Hepatocyte (in vitro differentiated cells): ENCODE results near the gene EGFL7. TPM values are rescaled to one million over a fixed set of nuclear protein-coding genes. Genes with fewer than 3 reads are reported as not detected.

Experiments used
- DNase-seq: peaks from one replicate; pipeline ENCODE4 v3.0.0-alpha.2; 2016; ENCODE audit warnings: low spot score
- H2AFZ ChIP-seq: fragments of 200-600 bp; sonication (generic); 2 replicates; pipeline ENCODE4 v1.6.0; 2016; ENCODE audit warnings: antibody characterized with exemption, mild to moderate bottlenecking
- H3K27ac ChIP-seq: fragments of 200-600 bp; sonication (generic); 2 replicates; pipeline ENCODE4 v1.5.1; 2016; ENCODE audit warnings: mild to moderate bottlenecking
- H3K27me3 ChIP-seq: fragments of 200-600 bp; sonication (generic); 2 replicates; pipeline ENCODE4 v1.6.1; 2016
- H3K36me3 ChIP-seq: fragments of 200-600 bp; sonication (generic); replicated peaks from 2 replicates; pipeline ENCODE4 v1.5.1; 2016; ENCODE audit warnings: low read depth; ENCODE audit not compliant: insufficient read depth
- H3K4me1 ChIP-seq: fragments of 200-600 bp; sonication (generic); 2 replicates; pipeline ENCODE4 v1.5.1; 2016; ENCODE audit warnings: mild to moderate bottlenecking, moderate library complexity; ENCODE audit not compliant: insufficient read depth
- H3K4me2 ChIP-seq: fragments of 200-600 bp; sonication (generic); 2 replicates; pipeline ENCODE4 v1.6.0; 2016
- H3K4me3 ChIP-seq: fragments of 200-600 bp; sonication (generic); 2 replicates; pipeline ENCODE4 v1.5.1; 2016; ENCODE audit warnings: mild to moderate bottlenecking
- H3K79me2 ChIP-seq: fragments of 200-600 bp; sonication (generic); 2 replicates; pipeline ENCODE4 v1.6.0; 2017; ENCODE audit warnings: mild to moderate bottlenecking
- H3K9me2 ChIP-seq: fragments of 200-600 bp; sonication (generic); replicated peaks from 2 replicates; pipeline ENCODE4 v1.6.0; 2017; ENCODE audit warnings: mild to moderate bottlenecking; ENCODE audit not compliant: insufficient read depth
- H3K9me3 ChIP-seq: fragments of 200-600 bp; sonication (generic); 2 replicates; pipeline ENCODE4 v1.5.1; 2016; ENCODE audit warnings: low read depth, mild to moderate bottlenecking
- H4K20me1 ChIP-seq: fragments of 200-600 bp; sonication (generic); 2 replicates; pipeline ENCODE4 v1.6.0; 2016; ENCODE audit warnings: mild to moderate bottlenecking; ENCODE audit not compliant: insufficient read depth, poor library complexity, severe bottlenecking
- EZH2 ChIP-seq: fragments of 200-600 bp; sonication (generic); IDR thresholded peaks from 2 replicates; pipeline ENCODE4 v1.6.1; 2016; ENCODE audit warnings: antibody characterized with exemption, mild to moderate bottlenecking, borderline replicate concordance
- EZH2phosphoT487 ChIP-seq: fragments of 200-600 bp; sonication (generic); IDR thresholded peaks from one replicate; pipeline ENCODE4 v1.6.1; 2018; ENCODE audit warnings: antibody characterized with exemption, mild to moderate bottlenecking, low read depth, moderate library complexity; ENCODE audit not compliant: unreplicated experiment, severe bottlenecking
- WGBS: methylation state at CpG from one replicate; pipeline ENCODE4 v1.1.6; 2016; ENCODE audit warnings: low lambda C conversion rate; ENCODE audit errors: missing lambda C conversion rate; 5-methylcytosine and 5-hydroxymethylcytosine counted together
- polyA plus RNA-seq: library from polyadenylated mRNA; unstranded; fragments of >200 nt; fragmentation: Nextera tagmentation; extraction: Ambion mirVana; gene quantifications from 2 replicates; pipeline ENCODE4 v1.2.1, GENCODE V29; 2016
- total RNA-seq: library from RNA; depleted of rRNA; stranded (reverse); fragments of >200 nt; gene quantifications from 2 replicates; pipeline ENCODE4 v1.2.3, GENCODE V29; 2014
- TF ChIP-seq, protein P1 (sequence below): fragments of 200-600 bp; sonication (generic); IDR thresholded peaks from 2 replicates; pipeline ENCODE4 v1.5.1; 2016; ENCODE audit warnings: antibody characterized with exemption, mild to moderate bottlenecking; ENCODE audit not compliant: poor library complexity

EGFL7 gene
- total and polyA plus RNA-seq, 2 experiments from 2014 or later: 50.0 to 82.5 TPM

DNA sequence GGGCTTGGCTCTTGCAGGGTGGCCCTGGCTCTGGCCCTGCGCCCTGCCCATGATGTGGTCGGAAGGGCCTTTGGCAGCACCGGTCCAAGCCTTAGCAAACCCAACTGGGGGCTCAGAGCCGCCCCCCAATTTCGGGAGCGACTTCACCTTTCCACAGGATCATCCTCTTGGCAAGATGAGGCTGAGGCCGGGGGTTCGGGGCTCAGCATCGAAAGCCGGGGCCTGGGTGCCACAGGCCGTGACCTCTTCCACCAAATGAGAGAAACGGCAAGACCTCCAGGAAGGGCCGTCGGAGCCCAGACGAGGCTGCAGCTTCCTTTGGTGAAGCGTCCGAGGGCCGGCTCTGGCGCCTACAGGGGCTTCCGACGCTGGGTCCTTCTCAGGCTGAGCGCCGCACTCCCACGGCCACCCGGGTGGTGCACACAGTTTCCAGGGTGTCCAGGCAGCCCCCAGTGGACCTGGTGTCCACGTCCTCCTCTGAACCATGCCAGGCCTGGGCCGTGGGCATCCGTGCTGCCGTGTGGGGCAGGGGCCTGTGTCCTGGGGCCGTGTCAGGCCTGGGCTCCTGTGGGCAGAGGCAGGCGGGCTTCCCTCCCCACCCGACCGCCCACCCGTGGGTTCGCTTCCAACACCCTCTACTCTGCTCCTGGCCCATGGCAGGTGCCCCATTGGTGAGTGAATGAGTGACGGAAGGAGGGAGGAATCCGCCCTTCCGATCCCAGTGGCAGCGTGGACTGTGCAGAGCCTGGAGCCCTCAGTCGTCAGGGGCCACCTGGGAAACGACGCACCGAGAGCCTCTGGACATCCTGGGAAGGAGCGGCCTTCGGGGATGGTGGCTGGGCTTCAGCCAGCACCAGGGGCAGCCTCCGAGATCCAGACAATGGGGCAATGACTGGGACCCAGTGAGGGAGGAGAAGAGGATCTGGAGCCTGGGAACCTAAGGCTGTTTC lies 29.7 kb downstream of the EGFL7 start:
- Histone ChIP-seq H3K9me3 (no peaks in the 10 kb centered on the region), H3K9me2 (no peaks in the 10 kb centered on the region), H3K36me3 (no peaks in the 10 kb centered on the region), H3K27me3 (no peaks in the 10 kb centered on the region), H3K4me3 (no peak overlapping the region), H4K20me1 (no peaks in the 10 kb centered on the region), H3K27ac (peak overlapping the region; percentile 98), H3K4me2 (peak overlapping the region; percentile 47), H2AFZ (no peak overlapping the region), H3K79me2 (no peaks in the 10 kb centered on the region), H3K4me1 (peaks cover 31% of the 10 kb centered on the region)
- TF ChIP-seq EZH2phosphoT487: no peak
- TF ChIP-seq EZH2: no peak
- TF ChIP-seq, protein P1, sequence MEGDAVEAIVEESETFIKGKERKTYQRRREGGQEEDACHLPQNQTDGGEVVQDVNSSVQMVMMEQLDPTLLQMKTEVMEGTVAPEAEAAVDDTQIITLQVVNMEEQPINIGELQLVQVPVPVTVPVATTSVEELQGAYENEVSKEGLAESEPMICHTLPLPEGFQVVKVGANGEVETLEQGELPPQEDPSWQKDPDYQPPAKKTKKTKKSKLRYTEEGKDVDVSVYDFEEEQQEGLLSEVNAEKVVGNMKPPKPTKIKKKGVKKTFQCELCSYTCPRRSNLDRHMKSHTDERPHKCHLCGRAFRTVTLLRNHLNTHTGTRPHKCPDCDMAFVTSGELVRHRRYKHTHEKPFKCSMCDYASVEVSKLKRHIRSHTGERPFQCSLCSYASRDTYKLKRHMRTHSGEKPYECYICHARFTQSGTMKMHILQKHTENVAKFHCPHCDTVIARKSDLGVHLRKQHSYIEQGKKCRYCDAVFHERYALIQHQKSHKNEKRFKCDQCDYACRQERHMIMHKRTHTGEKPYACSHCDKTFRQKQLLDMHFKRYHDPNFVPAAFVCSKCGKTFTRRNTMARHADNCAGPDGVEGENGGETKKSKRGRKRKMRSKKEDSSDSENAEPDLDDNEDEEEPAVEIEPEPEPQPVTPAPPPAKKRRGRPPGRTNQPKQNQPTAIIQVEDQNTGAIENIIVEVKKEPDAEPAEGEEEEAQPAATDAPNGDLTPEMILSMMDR: no peak
- 90% methylated on average over 46 of the region's 46 CpGs for WGBS
- DNase-seq: no peak

DNA sequence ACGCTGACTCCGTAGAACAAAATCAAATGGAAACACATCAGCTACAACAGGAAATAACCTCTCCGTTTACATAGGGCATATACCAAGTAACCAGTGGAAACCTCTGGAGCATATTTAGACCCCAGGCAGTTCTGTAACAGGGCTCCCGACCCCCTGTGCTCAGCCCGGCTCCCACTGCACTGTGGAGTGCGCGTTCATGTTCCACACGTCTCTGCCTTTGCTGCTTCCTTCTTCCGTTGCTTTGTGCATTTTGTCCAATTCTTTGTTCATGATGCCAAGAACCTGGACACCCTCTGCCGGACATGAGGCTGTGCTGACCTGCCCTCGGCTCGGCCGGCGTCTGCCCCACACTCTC lies 30.4 kb downstream of the EGFL7 start:
- no peak overlapping the region for H3K4me3 ChIP-seq
- no peaks in the 10 kb centered on the region for H3K9me3 ChIP-seq
- no peaks in the 10 kb centered on the region for H3K27me3 ChIP-seq

DNA sequence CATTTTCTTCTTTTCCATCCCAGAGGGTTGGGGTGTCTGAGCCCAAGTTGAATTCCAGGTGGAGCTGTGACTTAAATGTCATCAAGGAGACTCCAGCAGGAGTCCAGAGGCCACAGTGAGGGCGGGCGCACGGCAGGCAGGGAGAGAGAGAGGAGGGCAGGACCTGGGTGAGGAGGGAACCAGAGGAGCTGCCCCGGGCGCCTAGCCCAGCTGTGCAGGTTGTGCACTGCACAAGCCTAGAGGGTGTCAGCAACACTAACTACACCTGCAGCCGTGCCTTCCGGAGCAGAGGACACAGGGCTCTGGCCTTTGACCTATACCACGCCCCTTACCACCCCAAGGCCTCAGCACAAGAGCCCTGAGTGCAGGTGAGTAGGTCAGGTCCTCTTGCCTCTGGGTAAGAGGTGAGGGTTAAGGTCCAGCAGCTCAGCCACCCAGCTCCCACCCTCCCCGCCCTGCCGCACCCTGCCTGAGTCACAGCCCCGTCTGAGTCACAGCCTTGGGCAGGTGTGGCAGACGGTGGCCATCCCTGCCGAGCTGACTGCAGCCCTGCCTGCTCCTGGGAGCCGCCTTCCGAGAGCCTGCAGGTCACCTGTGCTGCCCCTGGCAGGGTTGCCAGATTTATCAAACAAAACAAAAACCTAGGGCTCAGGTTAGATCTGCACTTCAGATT lies 30.9 kb downstream of the EGFL7 start:
- peak; percentile 90 for DNase-seq
- no peaks in the 10 kb centered on the region for H4K20me1 ChIP-seq
- no peak overlapping the region for H3K4me3 ChIP-seq
- H3K27me3 ChIP-seq: no peaks in the 10 kb centered on the region
- no peaks in the 10 kb centered on the region for H3K9me2 ChIP-seq
- peak overlapping the region; percentile 98 for H3K27ac ChIP-seq
- WGBS: 49% methylated on average over 15 of the region's 15 CpGs
- no peak overlapping the region for H2AFZ ChIP-seq
- H3K9me3 ChIP-seq: no peaks in the 10 kb centered on the region
- H3K4me1 ChIP-seq: peaks cover 36% of the 10 kb centered on the region
- H3K79me2 ChIP-seq: no peaks in the 10 kb centered on the region
- peak overlapping the region; percentile 64 for H3K4me2 ChIP-seq
- no peaks in the 10 kb centered on the region for H3K36me3 ChIP-seq
- TF ChIP-seq EZH2: no peak
- TF ChIP-seq, protein P1: no peak
- TF ChIP-seq EZH2phosphoT487: no peak

More for the DNA sequence above, 30.4 kb downstream of the EGFL7 start:
- Histone ChIP-seq H3K36me3 (no peaks in the 10 kb centered on the region), H3K4me1 (peaks cover 32% of the 10 kb centered on the region), H4K20me1 (no peaks in the 10 kb centered on the region), H3K4me2 (peak overlapping the region; percentile 47), H3K79me2 (no peaks in the 10 kb centered on the region), H2AFZ (no peak overlapping the region), H3K27ac (peak overlapping the region; percentile 98), H3K9me2 (no peaks in the 10 kb centered on the region)
- no peak for DNase-seq
- 86% methylated on average over 14 of the region's 14 CpGs for WGBS
- no peak for TF ChIP-seq EZH2
- no peak for TF ChIP-seq EZH2phosphoT487
